HG03039 (cell line): ENCODE measurements around the gene CBR1.

Experiments
- ATAC-seq: cut with Tn5 transposase; IDR thresholded peaks from one replicate; pipeline ENCODE4 v1.9.1; 2021; ENCODE audit warnings: mild to moderate bottlenecking, moderate library complexity; ENCODE audit not compliant: unreplicated experiment

CBR1 gene

DNA sequence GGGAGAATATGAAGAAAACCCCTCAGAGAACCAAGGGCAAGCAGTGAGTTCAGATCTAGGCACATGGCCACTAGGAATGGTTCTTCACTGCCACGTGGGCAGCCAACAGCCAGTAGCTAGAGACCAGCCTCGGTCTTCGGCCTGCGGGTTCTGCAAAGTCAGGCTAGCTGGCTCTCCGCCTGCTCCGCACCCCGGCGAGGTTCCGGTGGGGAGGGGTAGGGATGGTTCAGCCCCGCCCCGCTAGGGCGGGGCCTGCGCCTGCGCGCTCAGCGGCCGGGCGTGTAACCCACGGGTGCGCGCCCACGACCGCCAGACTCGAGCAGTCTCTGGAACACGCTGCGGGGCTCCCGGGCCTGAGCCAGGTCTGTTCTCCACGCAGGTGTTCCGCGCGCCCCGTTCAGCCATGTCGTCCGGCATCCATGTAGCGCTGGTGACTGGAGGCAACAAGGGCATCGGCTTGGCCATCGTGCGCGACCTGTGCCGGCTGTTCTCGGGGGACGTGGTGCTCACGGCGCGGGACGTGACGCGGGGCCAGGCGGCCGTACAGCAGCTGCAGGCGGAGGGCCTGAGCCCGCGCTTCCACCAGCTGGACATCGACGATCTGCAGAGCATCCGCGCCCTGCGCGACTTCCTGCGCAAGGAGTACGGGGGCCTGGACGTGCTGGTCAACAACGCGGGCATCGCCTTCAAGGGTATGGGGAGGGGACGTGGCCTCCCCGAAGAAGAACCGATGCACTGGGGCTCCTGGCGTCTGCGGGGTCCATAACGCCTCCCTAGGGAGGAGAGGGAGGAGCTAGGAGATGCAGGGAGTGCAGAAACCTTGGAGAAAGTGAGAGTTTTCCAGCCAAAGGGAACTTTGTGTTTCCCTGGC, at the start of gene CBR1:
Gene CBR1, plus strand, starts transcription at position 312 of the 871 bp plus-strand sequence. Its CDS starts 92 bp downstream, at position 404.
- peak; percentile 86 for ATAC-seq

GRCh38 chr21:36021251-36021837, 48.5 kb upstream of the CBR1 start:
- peak; percentile 56 for ATAC-seq

DNA sequence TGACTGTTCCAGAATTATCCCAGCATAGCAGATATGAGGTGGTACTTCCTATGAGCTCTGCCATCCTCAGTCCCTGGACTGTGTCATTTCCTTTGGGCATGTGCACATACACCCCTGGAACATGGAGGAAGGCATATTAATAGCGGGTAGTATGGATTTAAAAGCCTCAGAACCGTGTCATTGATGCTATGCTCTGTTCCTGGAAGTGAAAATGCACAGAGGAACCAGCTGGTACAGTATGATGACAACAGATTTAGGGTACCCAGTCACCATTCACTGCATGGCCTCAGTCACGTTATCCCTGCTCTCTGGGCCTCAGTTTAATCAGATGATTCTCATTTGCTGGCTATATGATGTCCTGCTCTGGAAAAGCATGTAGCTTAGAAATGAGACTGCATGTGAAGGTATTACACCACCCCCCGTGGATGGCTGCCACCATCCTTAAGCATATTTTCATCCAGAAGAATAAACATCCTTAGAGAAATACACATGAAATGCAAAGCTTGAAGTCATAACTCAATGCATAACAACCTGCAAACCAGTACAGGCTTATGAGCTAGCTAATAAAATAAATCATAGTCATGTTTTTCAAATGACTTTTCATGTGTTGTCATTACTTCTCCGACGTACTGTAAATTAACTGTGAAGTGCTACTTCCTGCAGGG, 47.3 kb upstream of the CBR1 start:
- no peak for ATAC-seq

DNA sequence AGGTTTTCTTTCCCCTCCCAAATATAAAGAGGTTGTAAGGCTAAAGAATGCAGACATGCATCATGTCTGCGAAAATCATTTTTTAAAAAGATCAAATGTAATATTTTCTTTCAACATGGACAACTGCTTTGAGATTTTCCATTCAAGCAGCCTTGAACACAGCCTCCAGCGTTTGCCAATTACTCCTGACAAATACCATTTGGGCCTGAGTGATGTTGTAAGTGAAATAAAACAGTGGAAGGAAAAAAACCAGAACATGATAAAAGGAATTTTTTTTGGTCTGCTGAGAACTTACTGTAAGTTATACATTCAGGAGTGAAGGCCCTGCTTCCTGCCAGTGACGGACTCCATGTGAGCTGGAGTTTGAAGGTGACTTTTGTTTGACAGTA, 46.7 kb upstream of the CBR1 start:
- ATAC-seq: no peak

- ATAC-seq: no peak
Measured at GRCh38 chr21:36024782-36025181, 45.0 kb upstream of the CBR1 start.

DNA sequence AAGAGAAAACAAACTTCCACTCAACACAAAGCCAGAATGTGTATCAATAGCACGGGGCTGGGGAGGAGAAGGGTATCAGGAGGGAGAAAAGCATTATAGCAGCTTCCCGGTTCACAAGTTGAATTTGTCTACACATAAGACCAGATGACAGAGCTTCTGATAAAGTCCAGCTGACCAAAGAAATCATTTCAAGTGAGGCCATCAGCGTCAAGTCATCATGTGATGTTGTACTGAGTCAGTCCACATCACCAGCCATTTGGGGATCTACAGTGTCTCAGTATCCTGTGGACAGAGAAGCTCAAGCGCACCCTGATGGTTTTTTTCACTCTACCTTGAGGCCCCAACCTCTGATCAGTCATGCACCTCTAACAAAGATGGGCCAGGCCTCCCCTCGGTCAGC, 42.5 kb upstream of the CBR1 start:
- no peak for ATAC-seq

DNA sequence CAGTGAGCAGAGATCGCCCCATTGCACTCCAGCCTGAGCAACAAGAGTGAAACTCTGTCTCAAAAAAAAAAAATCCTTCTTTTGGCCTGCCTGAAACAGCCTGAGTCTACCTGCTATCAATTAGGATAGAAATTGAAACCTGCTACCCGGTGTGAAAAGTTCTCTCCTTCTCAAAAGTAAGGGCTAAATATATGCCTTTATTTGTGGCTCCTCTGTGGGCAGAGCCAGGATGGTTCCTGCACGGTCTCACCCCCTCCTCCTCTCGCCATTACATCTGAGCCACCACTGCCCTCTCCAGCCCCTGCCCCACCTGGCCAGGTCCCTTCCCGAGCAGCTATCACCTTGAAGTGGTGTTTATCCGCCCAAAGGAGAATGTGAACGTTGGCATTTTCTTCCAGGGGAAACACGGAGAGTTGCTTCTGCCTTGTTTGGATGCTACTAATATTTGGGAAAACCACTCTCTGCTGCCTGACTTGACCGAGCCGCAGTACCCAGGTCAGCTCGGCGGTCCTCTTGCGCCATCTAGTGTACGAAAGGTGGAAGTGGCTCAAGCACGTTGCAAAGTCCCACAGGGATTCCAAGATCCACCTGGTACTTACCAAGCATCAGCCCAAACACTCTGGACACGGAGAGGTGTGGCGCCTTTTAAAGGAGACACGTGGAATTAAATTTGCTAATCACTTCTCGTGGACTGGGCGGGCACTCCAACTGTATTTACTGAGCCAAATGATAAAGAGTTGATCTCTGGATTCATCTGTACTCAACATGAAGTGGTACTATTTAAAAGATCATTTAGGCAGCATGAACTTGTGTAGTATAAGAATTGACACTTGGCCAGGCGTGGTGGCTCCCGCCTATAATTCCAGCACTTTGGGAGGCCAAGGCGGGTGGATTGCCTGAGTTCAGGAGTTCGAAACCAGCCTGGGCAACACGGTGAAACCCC, 41.4 kb upstream of the CBR1 start:
- no peak for ATAC-seq

DNA sequence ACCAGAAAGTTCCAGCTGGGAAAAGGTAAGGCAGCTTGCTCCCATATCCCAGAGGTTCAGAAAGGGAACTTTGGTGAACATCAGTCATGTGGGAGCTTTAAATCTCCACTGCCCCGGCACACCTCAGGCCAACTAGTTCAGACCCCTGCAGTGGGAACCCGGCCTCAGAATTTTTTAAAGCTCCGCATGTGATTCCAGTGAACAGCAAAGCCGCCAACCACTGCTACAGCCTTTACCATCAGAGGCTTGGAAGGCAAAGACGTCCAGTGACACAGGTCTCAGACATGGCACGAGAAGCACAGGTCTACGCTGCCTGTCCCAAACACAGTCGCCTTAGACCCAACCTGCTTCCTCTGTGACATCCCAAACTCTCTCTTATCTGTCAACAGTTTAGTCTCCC, 40.5 kb upstream of the CBR1 start:
- ATAC-seq: no peak

GRCh38 chr21:36030581-36031189, 39.1 kb upstream of the CBR1 start:
- no peak for ATAC-seq

GRCh38 chr21:36032647-36033406, 37.0 kb upstream of the CBR1 start:
- ATAC-seq: no peak

DNA sequence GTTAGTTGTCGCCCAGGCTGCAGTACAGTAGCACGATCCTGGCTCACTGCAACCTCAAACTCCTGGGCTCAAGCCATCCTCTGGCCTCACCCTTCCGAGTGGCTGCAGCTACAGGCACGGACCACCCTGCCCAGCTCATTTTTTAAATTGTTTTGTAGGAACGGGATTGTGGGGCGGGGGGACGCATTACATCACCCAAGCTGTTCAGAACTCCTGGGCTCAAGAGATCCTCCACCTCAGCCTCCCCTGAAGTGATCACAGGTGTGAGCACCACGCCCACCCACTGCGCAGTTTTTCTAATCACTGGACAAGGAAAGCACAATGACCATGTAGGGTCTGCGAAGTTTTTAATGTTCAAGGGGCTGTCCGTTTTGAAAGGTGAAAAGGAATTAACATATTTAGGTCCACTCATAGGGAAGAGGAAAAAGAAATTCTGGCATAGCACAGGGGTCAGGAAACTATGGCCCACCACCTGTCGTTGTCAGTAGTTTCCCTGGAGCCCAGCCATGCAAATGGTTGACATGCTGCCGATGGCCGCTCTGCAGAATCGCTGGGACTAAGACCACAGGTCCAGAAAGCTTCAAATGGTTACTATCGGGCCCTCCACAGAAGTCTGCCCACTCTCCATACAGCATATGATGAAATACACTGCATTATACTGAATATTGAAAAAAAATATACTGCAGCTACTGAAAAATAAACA, 35.5 kb upstream of the CBR1 start:
- ATAC-seq: no peak

DNA sequence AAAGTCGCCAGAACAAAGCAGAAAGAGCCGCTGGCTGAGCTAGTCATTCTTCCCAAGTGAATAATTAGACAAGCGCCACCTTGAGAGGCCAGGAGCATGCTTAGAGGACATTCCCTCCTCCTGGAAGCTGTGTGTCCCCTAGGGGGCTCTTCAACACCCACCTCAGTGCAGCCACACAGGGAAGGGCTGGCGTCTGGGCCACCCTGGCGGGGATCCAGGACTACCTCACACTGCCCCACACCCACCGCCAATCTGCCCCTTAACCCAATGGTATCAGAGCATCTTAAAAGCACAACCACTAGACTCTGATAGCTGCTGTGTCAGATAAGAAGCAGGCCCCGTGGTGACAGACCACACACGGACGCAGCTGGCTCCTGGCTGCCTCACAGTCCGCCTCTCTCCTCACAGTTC, 34.4 kb upstream of the CBR1 start:
- no peak for ATAC-seq

DNA sequence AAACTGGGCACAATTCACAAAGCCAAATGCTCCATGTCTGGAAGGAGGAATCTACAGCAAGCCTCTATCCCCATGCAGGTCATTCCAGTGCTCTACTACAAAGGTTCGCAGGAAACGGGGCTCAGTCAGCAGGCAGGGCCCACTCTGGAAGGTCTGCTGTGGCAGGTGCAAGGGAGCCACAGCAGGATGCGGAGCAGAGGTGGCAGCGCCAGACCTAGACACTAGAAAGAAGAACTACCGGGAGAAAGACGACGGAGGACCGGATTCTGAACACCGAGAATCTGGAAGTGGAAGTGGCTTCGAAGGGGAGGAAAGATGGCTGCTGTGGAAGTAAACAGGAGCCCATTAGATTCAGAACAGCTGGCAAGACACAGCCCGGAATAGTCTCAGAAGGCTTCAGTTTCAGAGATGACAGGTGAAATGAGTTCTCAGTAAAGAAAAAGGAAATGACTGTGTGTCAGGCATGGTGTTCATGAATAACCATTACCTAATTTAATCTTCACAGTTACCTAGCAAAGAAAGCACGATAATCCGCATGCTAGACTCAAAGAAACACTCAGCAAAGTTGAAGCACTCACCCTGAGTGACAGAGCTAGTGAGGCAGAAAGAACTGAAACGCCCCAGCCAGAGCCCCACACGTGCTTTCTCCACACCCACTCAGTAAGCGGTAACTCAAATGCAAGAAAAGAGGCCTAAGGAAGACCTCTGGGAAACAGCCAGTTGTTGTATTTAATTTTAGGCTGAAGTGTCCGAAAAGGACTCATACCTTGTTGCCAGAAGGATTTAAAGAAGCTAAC, 30.9 kb upstream of the CBR1 start:
- no peak for ATAC-seq

GRCh38 chr21:36039861-36040260, 30.0 kb upstream of the CBR1 start:
- ATAC-seq: no peak

- ATAC-seq: no peak
Measured at GRCh38 chr21:36040389-36040788, 29.4 kb upstream of the CBR1 start.

- ATAC-seq: no peak
Measured at GRCh38 chr21:36041910-36042309, 27.9 kb upstream of the CBR1 start.

DNA sequence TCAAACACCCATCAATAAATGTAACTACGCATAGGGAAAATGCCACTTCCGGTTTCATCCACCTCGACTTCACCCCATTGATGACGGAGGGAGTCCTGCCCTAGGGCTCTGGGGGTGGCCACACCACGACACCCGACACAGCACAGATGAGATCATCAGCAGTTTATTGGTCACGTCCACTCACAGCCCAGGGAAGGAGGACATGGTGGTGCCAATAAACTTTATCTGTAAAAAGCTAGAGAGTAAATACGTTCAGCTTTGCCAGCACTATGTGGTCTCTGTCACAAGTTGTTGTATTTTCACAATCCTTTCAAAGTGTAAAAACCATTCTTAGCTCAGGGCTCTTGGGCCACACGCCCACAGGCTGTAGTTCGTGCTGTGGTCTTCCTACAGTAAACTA, 25.8 kb upstream of the CBR1 start:
- no peak for ATAC-seq

DNA sequence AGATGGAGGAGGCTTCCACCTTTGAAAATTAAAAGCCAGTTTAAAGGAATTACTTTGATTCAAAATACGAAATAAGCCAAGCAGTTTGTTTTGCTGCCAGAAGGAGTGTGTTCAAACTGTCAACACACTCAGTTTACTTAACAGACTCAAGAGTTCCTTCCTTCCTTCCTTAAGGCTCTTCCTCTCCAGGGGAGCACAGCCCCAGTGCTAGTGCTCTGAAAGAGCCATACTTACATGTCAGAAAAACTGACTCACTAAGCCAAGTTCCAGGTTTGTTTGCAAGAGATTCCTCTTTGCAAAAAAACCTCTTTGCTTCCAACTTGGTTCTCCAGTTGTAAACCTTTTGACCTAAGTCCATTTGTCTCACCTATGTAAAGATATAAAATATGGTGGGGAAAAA, 23.8 kb upstream of the CBR1 start:
- no peak for ATAC-seq
